GM21786 (cell line): Measurements from ENCODE around the gene RASAL2.

Source experiments
- ATAC-seq: cut with Tn5 transposase; IDR thresholded peaks from one replicate; pipeline ENCODE4 v1.9.1; 2021; ENCODE audit not compliant: unreplicated experiment

The RASAL2 gene

GRCh38 chr1:178418284-178418955 lies 324.5 kb downstream of the RASAL2 start:
- ATAC-seq: peak; percentile 92

GRCh38 chr1:178434360-178434759 lies 340.5 kb downstream of the RASAL2 start:
- ATAC-seq: no peak

GRCh38 chr1:178434899-178435435 lies 341.1 kb downstream of the RASAL2 start:
- no peak for ATAC-seq

GRCh38 chr1:178436899-178437298 lies 343.0 kb downstream of the RASAL2 start:
- no peak for ATAC-seq

GRCh38 chr1:178438432-178438831 lies 344.5 kb downstream of the RASAL2 start:
- no peak for ATAC-seq

- no peak for ATAC-seq
Observed at GRCh38 chr1:178442925-178443324, 349.0 kb downstream of the RASAL2 start.

- ATAC-seq: no peak
Observed at GRCh38 chr1:178450871-178451270, 357.0 kb downstream of the RASAL2 start.

DNA sequence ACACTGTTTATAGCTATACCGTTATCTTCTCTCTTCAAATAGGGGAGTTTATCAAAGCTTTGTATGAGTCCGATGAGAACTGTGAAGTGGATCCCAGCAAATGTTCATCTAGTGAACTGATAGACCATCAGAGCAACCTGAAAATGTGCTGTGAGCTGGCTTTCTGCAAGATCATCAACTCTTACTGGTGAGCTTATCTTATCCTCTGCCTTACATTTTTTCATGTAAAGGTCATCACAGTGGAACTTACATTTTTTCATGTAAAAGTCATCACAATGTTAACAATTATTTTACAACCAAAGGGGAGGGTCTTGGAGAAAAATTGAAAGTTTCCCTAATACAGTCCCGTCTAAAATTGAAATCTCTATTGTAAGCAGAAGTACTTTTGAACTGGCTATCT lies 357.6 kb downstream of the RASAL2 start:
- no peak for ATAC-seq

GRCh38 chr1:178452013-178452412 lies 358.1 kb downstream of the RASAL2 start:
- ATAC-seq: no peak

DNA sequence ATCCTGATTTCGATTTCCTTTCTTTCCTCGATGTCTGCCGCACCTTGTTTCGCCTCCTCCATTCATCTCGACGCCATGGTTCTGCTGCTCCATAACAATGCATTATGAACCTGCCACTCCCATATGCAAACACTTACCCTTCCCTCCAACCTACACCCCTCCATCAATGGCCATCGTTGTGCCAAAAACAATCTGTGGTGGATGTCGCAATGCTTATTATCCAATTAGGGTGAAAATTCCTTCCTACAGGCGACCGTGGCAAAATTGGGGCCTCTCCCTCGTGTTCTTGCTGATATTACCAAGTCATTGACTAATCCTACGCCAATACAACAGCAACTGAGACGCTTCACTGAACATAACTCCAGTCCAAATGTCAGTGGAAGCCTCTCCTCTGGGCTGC lies 362.6 kb downstream of the RASAL2 start:
- no peak for ATAC-seq

DNA sequence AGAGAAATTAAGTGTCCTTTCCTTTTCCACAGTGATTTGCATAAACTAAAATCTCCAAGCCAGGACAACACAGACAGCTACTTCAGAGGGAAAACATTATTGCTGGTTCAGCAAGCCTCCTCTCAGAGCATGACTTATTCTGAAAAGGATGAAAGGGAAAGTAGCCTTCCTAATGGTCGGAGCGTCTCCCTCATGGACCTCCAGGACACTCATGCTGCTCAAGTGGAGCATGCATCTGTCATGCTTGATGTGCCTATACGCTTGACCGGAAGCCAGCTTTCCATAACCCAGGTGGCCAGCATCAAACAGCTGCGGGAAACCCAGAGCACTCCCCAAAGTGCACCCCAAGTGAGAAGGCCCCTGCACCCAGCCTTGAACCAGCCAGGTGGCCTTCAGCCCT lies 363.7 kb downstream of the RASAL2 start:
- ATAC-seq: no peak

GRCh38 chr1:178458203-178458602 lies 364.3 kb downstream of the RASAL2 start:
- ATAC-seq: no peak

GRCh38 chr1:178461104-178461503 lies 367.2 kb downstream of the RASAL2 start:
- no peak for ATAC-seq

DNA sequence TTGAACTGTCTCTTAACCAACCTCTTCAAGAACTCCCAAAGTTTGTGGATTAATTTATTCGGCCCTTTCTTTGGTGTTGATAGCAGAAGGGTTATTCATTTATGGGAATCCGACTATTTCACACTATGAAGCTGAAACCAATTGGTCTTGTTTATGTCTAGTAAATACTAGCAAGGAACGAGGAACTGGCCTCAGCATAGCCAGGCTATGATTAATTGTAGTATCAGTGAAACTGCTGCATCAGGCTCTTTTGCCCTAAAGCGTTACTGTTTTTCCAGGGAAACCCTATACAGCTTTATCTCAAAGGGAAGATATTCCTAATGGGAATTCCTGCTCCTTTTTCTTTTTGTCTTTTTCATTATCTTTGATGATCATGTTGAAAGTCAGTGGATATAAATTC lies 367.8 kb downstream of the RASAL2 start:
- ATAC-seq: no peak

GRCh38 chr1:178464141-178464540 lies 370.2 kb downstream of the RASAL2 start:
- no peak for ATAC-seq

GRCh38 chr1:178464566-178464965 lies 370.7 kb downstream of the RASAL2 start:
- ATAC-seq: no peak

- no peak for ATAC-seq
Observed at GRCh38 chr1:178465011-178465410, 371.1 kb downstream of the RASAL2 start.

- no peak for ATAC-seq
Observed at GRCh38 chr1:178467837-178468236, 373.9 kb downstream of the RASAL2 start.

GRCh38 chr1:178470411-178470960 lies 376.6 kb downstream of the RASAL2 start:
- no peak for ATAC-seq

DNA sequence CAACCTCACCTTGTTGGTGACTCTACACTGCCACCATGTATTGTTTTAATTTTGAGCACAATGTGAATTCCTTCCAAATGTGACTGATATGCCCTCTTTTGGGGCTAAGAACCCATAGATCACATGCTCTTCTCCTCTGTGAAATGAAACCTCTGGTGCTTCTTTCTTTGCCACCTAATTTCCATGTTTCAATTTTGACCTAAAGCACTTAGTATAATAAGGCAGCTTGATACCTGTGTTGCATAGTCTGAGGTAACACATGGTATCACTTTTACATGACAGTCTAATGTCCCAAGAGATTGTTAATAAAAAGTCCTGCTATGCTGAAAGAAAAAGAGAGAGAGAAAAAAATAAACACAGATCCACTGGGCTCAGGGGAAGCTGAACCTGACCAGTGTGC lies 378.6 kb downstream of the RASAL2 start:
- no peak for ATAC-seq

DNA sequence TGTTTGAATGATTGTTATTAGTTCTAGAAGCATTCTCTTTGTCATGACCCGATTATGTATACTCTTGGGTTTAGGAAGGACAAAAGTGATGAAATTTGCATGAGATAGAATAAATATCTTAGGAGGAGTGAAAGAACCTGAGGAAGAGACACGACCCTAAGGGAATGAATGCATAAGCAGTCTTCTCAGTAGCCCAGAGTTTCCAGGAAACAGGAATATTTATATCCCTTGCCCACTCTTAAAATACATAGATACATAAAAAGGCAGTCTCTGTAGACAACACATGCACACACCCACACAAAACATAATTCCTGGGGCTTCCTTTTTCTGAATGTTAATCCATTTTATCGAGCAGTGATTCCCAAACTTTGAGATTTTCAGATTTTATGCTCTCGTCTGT lies 383.5 kb downstream of the RASAL2 start:
- ATAC-seq: no peak

- no peak for ATAC-seq
Observed at GRCh38 chr1:178477841-178478240, 383.9 kb downstream of the RASAL2 start.
